ENCODE results near the gene MYH8.

The MYH8 gene

GRCh38 chr17:10421900-10422542 is at the start of gene MYH8:
Gene MYH8, minus strand, starts transcription at chr17:10421950. Its CDS starts 1,723 bp downstream, at chr17:10420227.
- DNase-seq = no peak

GRCh38 chr17:10469459-10469858 is 47.7 kb upstream of the MYH8 start, which contains the start of gene MYH4:
Gene MYH4, minus strand, starts transcription at chr17:10469559. Its CDS starts 2,814 bp downstream, at chr17:10466745.
- DNase-seq = no peak

DNA sequence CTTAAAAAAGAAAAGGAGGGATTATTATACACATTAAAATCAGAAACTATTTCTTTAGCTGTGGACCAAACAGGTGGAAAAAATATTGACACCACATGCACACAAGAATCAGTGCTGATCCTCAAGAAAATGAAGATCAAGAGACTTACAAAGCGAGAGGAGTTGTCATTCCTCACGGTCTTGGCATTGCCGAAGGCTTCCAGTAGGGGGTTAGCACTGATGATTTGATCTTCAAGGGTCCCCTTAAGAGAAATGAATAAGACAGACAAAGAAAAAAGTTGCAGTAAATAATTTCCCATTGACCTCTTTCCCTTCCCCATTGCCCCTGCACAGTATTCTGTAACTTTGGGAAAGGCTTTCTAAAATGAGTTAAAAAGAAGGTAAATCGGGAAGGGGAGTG is 41.7 kb upstream of the MYH8 start:
- DNase-seq = no peak

GRCh38 chr17:10460062-10460461 is 38.3 kb upstream of the MYH8 start:
- DNase-seq = no peak

DNA sequence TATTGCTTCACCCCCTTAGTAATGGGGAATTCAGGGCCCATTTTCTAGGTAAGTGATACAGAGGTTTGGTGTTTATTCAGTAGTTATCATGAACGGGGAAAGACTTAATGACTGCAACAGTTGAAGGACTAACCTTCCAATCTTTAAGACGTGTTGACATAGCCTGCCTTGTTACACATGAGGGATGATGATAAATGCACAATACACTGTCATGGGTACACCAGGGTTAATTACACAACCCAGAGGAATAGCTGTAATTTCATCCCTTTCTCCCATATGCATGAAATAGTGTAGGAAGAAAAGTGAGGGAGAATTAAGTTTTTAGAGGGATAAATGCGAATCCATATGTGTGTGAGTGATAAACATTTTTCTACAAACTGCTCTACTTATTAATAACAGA is 37.0 kb upstream of the MYH8 start:
- DNase-seq = no peak

DNA sequence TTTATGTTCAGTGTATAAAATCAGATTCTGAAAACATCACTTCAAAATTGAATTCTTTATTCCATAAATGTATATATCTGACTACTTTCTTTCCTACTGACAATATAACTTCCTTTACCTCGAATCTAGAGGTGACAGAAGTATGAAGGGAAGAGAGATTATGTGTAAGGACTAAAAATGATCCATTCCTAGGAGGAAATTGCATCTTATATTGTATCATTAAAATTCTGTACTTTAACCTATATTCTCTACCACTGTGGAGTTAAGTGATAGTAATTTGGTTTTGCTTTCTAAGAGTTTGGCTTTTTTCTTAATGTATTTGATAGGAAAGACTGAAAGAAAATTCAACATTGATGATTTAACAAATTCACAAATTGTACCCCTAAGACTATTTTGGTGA is 36.2 kb upstream of the MYH8 start:
- DNase-seq = no peak

GRCh38 chr17:10447026-10447931 is 25.5 kb upstream of the MYH8 start:
- DNase-seq = no peak

GRCh38 chr17:10439816-10440215 is 18.1 kb upstream of the MYH8 start:
- DNase-seq = no peak

DNA sequence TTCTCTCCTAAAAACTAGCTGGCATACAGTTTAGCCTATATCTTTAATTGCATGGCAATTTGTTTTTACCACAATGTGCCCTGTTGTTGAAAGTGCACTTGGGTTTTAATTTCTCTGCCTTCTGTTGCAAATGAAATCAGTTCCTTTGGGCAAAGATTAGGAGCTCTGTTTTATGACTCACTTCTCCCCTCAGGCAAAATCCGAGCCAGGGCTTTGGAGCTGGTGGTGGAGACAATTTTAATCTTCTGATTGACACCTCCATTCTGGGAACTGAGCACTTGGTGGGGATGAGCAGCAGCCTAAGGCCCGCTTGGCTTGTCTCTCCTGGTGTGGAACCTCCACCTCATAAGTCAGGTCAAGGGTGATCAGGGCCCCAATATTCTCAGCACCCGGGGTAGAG is 13.3 kb upstream of the MYH8 start:
- DNase-seq = no peak

GRCh38 chr17:10429421-10430045 is 7.8 kb upstream of the MYH8 start:
- no peak for DNase-seq

DNA sequence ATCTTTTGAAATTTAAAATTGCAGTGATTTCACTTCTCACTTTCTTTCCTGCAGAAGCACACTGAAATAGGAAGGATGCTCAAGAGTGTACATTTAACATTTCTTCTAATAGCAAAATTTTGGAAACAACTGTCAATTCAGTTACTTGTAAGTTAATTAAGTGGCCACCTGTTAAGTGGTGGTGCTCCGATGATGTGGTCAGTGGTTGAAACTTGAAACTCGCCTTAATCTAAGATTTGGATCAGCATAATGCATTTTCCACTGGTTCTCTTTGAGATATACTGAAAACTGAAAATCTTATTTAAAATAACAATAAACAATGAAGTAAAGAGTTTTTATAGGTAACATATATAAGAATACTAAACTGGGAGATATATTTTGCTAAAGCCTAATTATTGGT is 7.0 kb upstream of the MYH8 start:
- DNase-seq = no peak

GRCh38 chr17:10421211-10421610 is 539 bp downstream of the MYH8 start:
- no peak for DNase-seq

- no peak for DNase-seq
These were observed 939 bp downstream of the MYH8 start for GRCh38 chr17:10420811-10421210.

- DNase-seq = no peak
These were observed 4.3 kb downstream of the MYH8 start for GRCh38 chr17:10417431-10417830.

DNA sequence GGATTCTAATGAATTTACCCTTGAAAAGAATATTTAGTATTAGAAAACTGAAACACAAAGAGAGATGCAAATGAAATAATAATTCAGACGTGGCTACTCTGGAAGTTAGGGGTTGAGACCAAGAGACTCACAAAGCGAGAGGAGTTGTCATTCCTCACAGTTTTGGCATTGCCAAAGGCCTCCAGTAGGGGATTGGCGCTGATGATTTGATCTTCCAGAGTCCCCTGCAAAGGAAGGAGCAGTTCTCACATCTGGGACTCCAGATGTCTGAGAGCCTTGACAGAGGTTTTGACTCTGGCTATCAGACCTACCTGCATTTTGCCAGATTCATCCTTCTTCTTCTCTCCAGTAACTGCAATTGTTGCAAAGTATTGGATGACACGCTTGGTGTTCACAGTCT is 6.6 kb downstream of the MYH8 start:
- no peak for DNase-seq

DNA sequence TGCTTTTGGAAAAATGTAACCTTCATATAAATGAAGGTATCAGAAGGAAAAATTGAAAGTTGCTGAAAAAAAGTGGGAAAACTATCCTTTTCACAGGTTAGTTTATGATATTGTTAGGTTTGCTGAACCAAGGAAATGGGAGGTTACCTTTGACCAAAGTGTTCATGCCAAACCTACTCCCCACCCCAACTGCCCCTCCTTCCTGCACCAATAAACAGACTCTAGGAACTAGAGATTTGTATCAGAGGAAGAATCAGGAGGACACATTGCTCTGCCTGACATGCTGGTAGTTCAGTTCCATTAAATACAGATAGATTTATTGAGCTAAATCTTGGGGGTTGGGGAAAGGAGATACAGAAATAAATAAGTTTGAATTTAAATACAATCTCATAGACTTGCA is 18.2 kb downstream of the MYH8 start:
- no peak for DNase-seq

DNA sequence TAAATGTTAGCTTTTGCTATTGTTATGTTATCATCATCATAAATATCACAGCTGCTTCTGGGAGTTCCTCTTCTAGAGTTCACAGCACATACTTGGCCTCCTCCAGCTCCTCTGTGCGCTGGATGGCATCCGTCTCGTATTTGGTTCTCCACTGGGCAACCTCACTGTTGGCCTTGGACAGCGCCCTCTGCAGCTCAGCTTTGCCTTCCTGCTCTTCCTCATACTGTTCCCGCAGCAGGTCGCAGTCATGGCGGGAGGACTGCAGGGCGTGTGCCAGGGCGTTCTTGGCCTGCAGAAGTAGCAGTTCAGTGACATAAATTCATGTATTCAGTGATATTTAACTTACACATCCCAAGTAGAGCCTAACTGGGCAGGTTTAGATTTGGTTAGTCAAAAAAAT is 23.4 kb downstream of the MYH8 start:
- DNase-seq = no peak

DNA sequence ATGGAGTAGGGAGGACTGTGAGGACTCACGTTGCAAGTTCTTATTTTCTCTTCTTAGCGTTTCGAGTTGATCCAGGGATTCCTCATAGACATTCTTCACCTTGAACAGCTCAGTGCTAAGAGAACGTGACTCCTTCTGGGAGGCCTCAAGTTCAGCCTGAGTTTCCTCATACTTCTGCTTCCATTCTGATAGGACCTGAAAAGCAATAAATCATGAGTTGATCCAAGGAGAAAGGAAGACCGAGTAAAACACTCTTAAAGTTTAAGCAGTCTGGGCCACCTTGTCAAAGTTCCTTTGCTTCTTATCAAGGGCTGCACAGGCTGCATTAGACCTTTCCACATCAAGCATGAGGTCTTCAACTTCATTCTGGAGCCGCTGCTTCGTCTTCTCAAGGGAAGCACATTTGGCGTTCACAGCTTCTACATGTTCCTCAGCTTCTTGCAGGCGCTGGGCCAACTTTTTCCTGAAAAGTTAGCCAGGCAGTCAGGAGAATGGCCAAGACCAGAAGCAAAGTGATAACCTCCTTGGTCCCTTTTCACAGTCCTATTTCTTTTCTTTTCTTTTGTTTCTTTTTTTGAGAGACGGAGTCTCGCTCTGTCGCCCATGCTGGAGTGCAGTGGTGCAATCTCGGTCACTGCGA is 25.1 kb downstream of the MYH8 start:
- DNase-seq = no peak

DNA sequence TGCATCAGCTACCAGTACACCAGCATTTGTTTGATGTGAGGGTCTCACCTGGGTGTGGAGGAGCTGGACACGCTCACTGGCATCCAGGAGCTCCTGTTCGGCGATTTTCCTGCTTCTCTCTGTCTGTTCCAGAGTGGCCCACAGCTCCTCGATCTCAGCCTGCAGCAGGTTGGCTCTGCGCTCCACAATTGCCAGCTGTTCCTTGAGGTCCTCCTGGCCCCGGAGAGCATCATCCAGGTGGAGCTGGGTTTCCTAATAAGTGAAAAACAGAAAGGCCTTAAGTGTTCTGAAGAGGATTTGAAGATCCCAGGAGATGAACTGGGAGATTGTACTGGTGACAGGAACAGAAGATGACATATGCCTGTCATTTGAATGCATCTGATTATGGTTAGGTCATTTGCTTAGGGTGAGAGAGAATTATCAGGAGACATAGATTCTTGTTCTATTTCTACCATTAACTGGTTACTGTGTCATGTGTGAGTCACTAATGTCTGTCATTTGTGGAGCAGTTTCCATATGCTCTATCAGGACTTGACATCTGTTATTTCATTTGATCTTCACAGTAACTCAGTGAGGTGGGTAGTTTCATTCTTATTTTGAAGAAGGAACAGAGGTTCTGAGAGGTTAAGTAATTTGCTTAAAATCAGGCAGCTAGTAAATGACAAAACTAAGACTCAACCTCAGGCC is 27.4 kb downstream of the MYH8 start:
- no peak for DNase-seq

DNA sequence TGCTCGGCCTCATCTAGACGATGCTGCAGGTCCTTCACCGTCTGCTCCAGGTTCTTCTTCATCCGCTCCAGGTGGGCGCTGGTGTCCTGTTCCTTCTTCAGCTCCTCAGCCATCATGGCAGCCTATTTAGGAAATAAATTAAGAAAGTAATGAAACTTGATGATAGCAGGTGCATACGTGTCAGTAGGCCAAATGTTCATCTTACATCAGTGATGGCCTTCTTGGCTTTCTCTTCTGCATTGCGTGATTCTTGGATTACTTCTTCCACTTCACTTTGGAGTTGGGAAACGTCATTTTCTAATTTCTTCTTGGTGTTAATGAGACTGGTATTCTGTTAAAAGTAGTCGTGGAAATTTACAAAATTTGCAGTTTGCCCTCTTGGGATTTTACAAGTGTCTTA is 28.9 kb downstream of the MYH8 start:
- DNase-seq = no peak

DNA sequence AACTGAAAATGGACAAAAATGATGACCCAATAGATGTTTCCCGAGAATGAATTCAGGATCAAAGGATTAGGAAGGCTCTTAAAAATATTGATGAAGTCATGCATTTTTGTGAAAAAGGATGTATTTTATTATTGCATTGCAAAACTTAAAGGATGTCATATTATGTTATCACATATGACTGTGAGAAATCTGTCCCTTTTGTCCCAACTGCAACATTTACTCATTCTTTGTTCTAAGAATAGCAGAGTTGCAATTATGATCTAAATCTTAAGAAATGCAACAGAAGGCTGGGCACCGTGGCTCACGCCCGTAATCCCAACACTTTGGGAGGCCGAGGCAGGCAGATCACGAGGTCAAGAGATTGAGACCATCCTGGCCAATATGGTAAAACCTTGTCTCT is 35.9 kb downstream of the MYH8 start:
- DNase-seq = no peak

DNA sequence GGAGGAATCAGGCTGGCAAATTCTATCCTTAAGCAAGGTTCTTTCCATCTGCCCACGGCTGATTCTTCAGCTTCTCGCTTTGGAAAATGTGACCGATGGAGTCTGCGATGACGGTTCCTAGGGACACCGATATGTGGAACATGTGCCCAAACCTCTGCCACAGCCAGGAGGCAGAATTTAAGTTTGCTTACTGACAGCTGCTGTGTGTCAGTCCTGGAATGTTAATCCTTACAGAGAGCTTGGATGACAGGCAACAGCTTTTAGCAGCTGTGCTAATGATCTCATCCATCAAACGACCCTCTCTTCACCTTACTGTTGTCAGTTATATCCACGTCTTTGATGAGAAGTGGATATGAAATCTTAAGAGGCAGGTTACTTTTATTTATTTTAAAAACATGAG is 37.6 kb downstream of the MYH8 start:
- no peak for DNase-seq
